HG02763 (cell line): ENCODE data around the gene CCDC154.
"Not testable (repeated sequence)": the region's sequence is repeated elsewhere in the genome, so short reads cannot be mapped to it uniquely, and the experiment has no call there.

ENCODE experiments used
- ATAC-seq: cut with Tn5 transposase; IDR thresholded peaks from one replicate; pipeline ENCODE4 v1.9.1; 2021; ENCODE audit warnings: mild to moderate bottlenecking, moderate library complexity; ENCODE audit not compliant: unreplicated experiment

CCDC154 gene

GRCh38 chr16:1474082-1474795 is 29.9 kb upstream of the CCDC154 start:
- no peak for ATAC-seq

GRCh38 chr16:1472974-1473373 is 28.6 kb upstream of the CCDC154 start:
- no peak for ATAC-seq

DNA sequence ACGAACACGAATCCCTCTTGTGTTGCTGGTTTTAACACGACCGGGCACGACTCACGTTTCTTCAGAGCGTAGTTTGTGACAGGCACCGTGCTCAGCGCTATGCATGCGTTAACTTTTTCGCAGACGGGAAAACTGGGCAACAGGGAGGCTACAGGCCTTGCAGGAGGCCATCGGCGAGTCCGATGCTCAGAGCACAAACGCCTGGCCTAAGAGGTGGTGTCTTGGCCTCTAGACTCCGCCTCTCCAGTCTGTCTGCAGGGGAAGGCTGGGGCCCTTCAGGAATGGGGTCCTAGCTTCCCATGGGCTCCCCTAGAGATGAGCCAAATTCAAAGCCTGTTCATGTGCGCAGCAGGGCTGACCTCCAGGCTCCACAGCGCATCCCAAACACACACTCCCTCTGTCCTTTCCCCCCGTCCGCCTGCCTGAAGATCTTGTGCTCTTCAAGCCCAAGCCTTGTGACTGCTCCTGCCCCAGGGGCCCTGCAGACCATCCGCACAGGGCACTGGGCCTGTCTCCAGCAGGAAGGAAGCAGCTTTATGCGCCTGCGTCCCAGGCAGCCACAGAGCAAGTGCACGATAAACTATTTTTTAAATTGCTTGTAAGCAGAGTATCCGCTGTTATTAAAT is 27.3 kb upstream of the CCDC154 start:
- ATAC-seq, result no peak

DNA sequence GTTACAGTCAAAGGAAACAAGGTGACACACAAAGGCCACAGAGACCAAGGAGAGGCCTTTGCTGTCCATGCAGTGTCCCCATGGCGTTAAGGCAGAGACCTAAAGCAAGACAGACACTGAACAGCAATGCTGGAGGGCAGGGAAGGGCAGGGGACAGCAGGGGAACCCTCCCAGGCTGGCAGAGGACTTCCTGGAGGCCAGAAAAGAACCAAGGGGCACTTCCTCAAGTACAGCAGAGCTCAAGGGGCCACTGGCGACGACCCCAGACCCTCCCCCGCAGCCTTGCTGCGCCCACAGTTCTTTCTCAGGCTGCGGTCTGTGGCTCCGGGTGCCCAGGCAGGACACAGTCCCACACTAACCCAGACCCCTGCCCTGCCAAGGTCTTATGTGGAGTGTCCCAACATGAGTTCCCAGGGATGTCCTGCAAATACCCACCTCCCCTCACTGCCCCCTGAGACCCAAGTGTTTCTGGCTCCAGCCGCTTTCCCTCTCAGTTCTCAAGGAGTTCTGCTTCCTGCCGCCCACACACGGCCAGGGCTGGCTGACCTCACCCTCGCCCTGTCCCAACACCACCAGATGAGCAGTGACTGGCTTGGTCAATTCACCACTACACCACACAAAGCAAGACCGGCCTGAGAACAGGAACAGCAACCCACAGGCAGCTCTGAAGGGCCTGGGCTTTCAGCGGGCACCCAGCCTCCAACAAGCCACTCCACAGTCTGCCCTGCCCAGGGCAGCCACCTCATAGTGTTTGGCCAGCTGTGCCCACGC is 26.3 kb upstream of the CCDC154 start:
- no peak for ATAC-seq

- ATAC-seq, result no peak
Observed at GRCh38 chr16:1469693-1470201, 25.4 kb upstream of the CCDC154 start.

GRCh38 chr16:1469141-1469540 is 24.8 kb upstream of the CCDC154 start:
- not testable (repeated sequence) for ATAC-seq

DNA sequence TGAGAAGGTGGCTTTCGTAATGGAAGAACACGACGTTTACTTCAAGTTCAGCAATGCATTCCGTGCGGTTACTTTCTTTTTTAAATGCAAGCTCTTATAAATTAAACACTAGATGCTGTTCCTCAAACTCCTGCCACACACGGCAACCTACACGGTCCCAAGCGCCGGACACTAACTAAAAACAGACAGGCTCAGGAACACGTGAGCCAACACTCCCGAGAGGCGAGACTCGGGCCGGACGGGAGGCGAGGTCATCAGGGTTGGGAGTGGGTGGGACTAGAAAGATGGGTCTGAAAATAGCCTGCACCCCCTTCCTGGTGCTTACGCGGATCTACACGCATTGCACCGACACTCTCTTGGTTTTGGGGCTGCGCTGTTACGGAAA is 24.1 kb upstream of the CCDC154 start:
- ATAC-seq, result no peak

DNA sequence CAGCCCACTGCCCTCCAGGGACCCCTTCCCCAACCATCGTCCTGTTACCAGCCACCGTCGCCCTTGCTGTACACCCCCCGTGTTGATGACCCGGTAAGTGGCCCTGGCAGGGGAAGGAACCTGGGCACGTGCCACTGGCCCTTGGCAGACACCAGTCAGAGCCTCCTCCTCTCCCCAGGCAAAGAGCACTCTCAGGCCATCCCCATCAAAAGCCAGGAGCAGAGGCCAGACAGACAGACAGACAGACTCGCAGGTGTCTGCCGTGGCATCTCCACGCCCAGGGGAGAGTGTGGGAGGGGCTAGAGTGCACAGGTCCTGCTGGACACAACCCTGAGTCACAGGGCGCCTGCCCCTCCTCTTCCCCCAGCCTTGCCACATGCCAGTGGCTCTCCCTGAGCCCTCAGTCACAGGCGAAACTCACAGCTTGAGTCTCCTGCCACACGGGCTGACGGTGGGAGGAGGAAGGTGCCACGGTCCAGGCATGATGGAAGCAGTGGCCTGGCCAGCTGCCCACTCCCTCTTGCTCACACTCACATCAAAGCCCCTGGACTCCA is 22.7 kb upstream of the CCDC154 start:
- ATAC-seq, result no peak

- no peak for ATAC-seq
Observed at GRCh38 chr16:1466054-1466453, 21.7 kb upstream of the CCDC154 start.

DNA sequence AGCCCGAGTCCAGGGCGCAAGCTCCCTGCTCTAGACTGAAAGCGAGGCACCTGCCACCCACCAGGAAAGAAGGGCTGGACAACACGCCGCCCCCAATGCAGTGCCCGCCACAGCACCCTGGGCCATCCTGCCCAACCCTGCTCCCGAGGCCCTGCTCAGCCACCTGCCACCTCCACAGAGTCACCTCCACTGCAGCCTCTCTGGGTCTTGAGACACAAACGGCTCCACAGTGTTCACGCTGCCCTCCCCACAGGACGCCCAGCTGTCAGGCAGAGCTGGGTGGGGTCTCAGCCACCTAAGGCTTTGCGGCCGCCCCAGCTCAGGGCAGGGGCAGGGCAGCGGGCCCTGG is 21.2 kb upstream of the CCDC154 start:
- ATAC-seq, result no peak

DNA sequence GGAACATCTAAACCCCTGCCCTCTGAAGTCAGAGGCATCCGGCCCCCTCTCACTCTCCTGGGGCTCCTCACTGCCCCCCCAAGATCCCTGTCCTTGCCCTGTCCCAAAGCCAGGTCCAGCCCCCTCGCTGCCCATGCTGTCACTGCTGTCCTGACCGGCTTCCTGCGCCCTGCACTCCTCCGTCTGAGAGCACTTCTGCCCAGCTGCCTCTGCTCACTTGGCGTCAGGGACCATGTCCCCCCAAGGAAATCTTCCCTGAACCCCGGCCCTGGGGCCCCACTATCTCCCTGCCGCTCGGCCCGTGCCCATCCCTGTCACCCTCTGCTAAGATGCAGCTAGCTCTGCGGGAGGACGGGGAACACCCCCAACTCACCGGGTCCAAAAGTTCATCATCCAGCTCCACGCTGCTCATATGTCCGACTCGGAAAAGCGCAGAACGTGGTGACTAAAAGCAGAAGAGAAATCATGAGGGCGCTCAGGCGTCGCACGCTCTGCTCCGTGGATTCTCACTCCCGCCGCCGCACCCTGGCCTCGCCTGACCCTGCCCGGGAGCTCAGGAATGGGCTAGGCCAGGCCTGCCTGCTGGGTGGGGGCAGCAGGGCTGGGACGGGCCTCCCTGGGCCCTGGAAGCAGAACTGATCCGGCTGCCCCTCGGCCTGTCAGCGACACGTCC is 20.7 kb upstream of the CCDC154 start:
- ATAC-seq, result no peak

DNA sequence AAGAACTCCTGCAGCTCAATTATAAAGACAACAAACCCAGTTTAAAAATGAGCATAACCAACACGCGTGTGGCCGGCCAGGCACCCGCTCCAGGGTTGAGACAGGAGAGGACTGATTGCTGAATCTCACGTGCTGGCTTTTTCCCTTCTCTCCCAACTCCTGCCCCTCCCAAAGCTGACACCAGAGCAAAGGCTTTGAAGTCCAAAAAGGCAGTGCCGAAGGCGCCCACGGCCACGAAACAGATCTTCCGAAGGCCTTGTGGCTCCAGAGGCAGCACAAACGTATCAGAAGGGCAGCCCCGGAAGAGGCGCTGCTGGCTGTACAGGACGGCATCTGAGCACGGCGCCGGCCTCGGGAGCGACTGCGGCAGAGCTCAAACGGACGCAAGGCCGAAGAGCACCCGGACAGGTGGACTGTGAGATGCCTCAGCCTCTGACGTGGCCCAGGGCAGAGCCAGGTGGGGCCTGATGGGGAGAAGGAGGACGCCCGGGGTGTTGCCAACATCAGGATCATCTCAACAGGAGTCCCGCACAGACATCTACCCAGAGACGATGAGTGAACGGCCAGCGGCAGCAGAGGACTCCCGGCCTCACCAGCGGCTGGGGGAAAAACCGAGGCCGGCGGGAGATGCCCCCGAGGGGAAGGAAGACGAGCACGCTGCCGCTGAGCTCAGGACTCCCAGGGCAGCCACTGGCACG is 20.0 kb upstream of the CCDC154 start:
- no peak for ATAC-seq

GRCh38 chr16:1461146-1461545 is 16.8 kb upstream of the CCDC154 start:
- no peak for ATAC-seq

- ATAC-seq, result no peak
Observed at GRCh38 chr16:1460602-1461138, 16.3 kb upstream of the CCDC154 start.

DNA sequence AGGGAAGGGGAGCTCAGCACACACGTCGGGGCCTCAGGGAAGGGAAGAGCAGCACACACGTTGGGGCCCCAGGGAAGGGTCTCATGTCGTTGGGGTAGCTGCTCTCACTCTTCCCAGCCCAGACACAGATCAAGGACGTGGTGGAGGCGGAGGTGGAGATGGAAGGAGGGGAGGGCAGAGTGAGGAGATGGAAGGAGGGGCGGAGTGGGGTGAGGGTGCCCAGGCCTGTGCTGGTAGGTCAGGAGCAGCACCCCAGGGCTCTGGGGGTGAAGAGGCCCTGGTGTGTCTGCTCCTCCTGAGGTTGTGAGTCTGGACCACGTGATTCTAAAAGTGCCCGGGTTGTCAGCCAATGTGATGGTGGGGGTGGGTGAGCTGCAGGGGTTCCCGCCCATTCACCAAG is 15.6 kb upstream of the CCDC154 start:
- ATAC-seq, result no peak

GRCh38 chr16:1458977-1459341 is 14.6 kb upstream of the CCDC154 start:
- ATAC-seq, result no peak

DNA sequence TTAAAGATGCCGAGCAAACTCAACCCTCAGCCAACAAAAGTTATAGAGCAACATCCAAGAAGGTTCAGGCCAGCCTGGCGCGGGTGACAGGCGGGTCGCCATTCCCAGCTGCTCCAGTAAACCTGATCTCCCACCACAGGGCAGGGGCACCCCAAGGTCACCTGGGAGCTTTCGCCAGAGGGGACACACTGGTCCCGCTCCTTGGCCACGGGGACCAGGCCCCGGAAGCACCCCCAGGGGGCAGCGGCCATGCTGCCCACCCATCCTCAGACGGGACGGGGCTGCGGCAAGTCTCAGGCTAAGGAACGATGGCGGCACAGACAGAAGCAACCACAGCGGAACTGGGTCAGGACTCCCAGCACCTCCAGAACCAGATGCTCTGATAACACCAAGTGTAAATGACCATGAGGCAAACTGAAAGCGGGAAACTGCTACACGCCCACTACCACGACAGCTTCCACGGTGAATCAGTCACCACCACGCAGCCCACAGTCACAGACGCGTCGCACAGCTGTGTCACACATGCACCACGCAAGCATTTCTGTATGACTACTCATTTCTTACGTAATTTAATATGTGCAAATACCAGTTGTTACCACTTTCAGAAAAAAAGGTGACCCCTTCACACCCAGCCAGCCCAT is 14.1 kb upstream of the CCDC154 start:
- no peak for ATAC-seq

DNA sequence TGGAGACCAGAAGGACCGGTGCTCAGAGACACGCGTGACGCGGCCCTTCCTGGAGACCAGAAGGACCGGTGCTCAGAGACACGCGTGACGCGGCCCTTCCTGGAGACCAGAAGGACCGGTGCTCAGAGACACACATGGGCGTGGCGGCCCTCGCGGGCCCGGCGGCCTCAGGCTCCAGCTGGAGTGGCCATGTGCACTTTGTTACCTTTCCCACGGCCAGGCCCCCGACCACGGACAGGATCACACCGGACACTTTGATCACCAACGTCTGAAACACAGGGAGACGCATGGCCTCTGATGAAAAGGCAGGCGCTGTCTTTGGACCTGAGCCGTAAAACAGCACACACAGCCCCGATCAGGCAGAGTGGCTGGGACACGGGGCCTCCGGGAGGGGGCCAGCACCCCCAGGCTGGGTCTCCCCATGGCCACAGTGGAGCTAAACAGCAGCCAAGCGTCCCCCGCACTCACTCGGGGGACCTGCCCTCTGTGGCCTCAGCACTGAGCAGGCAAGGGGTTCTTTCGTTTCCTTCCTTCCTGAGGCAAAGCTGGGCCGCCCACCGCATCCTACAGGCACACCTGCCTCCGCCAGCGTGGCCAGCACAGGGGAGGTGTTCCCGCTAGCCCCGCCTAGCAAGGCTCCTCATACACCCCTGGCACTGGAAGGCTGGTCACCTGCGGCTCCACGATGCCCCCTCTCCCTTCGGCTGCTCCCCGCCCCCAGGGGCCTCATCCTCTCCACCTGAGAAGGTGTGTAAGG is 13.3 kb upstream of the CCDC154 start:
- ATAC-seq, result no peak

DNA sequence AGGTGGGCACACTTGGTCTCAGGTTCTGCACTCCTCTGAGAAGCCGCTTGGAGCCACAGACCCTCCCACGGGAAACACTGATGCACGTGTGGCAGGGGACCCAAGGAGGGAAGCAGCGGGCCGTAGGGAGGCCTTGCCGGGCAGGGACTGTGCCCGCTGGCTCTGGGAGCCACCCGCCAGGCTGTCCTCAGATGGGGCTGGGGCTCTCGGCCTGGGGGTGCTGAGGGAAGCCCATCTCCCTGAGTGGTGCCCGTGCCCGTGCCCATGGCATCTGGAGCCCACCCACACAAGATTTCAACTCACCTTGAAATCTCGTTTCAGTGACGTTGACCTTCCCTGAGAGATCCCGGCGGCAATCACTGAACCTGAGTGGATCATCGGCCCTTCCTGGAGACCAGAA is 12.6 kb upstream of the CCDC154 start:
- ATAC-seq, result no peak
